ENCODE data around the gene MRGPRD.

The MRGPRD gene

GRCh38 chr11:68970921-68971636 is 9.7 kb downstream of the MRGPRD start:
- no peaks in the 10 kb centered on the region for H3K36me3 ChIP-seq (replicated peaks)
- peaks cover 6% of the 10 kb centered on the region for H3K27me3 ChIP-seq (replicated peaks)
- in situ Hi-C loops (cut with HindIII; ENCODE audit: low pct_ligation_motif_present, low sequenced_read_pairs): no loop called here
- no peak overlapping the region for H3K4me3 ChIP-seq (ENCODE audit: low read depth, low read length)
- DNase-seq: no peak
- H3K27ac ChIP-seq: no peak overlapping the region
- no peak for TF ChIP-seq CTCF (IDR thresholded peaks at IDR 0.05; ENCODE audit: low read depth, low read length, missing control alignments)

- no peaks in the 10 kb centered on the region for H3K36me3 ChIP-seq (replicated peaks)
- no peak overlapping the region for H3K27ac ChIP-seq
- in situ Hi-C loops (cut with HindIII; ENCODE audit: low pct_ligation_motif_present, low sequenced_read_pairs): no loop called here
- no peak overlapping the region for H3K4me3 ChIP-seq (ENCODE audit: low read depth, low read length)
- H3K27me3 ChIP-seq (replicated peaks): peaks cover 6% of the 10 kb centered on the region
- DNase-seq: no peak
- TF ChIP-seq CTCF (IDR thresholded peaks at IDR 0.05; ENCODE audit: low read depth, low read length, missing control alignments): no peak
These were observed 11.4 kb downstream of the MRGPRD start for GRCh38 chr11:68969386-68969785.

GRCh38 chr11:68968306-68969250 is 12.2 kb downstream of the MRGPRD start:
- H3K27me3 ChIP-seq (replicated peaks): peaks cover 6% of the 10 kb centered on the region
- no peaks in the 10 kb centered on the region for H3K36me3 ChIP-seq (replicated peaks)
- no peak overlapping the region for H3K4me3 ChIP-seq (ENCODE audit: low read depth, low read length)
- no peak overlapping the region for H3K27ac ChIP-seq
- in situ Hi-C loops (cut with HindIII; ENCODE audit: low pct_ligation_motif_present, low sequenced_read_pairs): no loop called here
- no peak for DNase-seq
- TF ChIP-seq CTCF (IDR thresholded peaks at IDR 0.05; ENCODE audit: low read depth, low read length, missing control alignments): peak; percentile 4

- TF ChIP-seq CTCF (IDR thresholded peaks at IDR 0.05; ENCODE audit: low read depth, low read length, missing control alignments): no peak
- in situ Hi-C loops (cut with HindIII; ENCODE audit: low pct_ligation_motif_present, low sequenced_read_pairs): no loop called here
- Histone ChIP-seq H3K27ac (no peak overlapping the region), H3K27me3 (replicated peaks) (peaks cover 6% of the 10 kb centered on the region), H3K36me3 (replicated peaks) (no peaks in the 10 kb centered on the region), H3K4me3 (ENCODE audit: low read depth, low read length) (no peak overlapping the region)
- no peak for DNase-seq
These were observed 13.6 kb downstream of the MRGPRD start for GRCh38 chr11:68966894-68967780.

- Histone ChIP-seq H3K27ac (no peak overlapping the region), H3K27me3 (replicated peaks) (peaks cover 6% of the 10 kb centered on the region), H3K4me3 (ENCODE audit: low read depth, low read length) (no peak overlapping the region), H3K36me3 (replicated peaks) (no peaks in the 10 kb centered on the region)
- no peak for TF ChIP-seq CTCF (IDR thresholded peaks at IDR 0.05; ENCODE audit: low read depth, low read length, missing control alignments)
- no peak for DNase-seq
- in situ Hi-C loops (cut with HindIII; ENCODE audit: low pct_ligation_motif_present, low sequenced_read_pairs): no loop called here
These were observed 14.6 kb downstream of the MRGPRD start for GRCh38 chr11:68965901-68966853.

Data from brain microvascular endothelial cell (primary cell).